GM18870 (cell line): ENCODE results near the gene AVPR1A.
A peak's percentile ranks its signal among the peaks of the same experiment; 100 is the strongest.
"Not testable (repeated sequence)": the region's sequence is repeated elsewhere in the genome, so short reads cannot be mapped to it uniquely, and the experiment has no call there.

Experiments used
- ATAC-seq: cut with Tn5 transposase; IDR thresholded peaks from one replicate; pipeline ENCODE4 v1.9.1; 2021; ENCODE audit warnings: moderate library complexity; ENCODE audit not compliant: unreplicated experiment

AVPR1A gene

DNA sequence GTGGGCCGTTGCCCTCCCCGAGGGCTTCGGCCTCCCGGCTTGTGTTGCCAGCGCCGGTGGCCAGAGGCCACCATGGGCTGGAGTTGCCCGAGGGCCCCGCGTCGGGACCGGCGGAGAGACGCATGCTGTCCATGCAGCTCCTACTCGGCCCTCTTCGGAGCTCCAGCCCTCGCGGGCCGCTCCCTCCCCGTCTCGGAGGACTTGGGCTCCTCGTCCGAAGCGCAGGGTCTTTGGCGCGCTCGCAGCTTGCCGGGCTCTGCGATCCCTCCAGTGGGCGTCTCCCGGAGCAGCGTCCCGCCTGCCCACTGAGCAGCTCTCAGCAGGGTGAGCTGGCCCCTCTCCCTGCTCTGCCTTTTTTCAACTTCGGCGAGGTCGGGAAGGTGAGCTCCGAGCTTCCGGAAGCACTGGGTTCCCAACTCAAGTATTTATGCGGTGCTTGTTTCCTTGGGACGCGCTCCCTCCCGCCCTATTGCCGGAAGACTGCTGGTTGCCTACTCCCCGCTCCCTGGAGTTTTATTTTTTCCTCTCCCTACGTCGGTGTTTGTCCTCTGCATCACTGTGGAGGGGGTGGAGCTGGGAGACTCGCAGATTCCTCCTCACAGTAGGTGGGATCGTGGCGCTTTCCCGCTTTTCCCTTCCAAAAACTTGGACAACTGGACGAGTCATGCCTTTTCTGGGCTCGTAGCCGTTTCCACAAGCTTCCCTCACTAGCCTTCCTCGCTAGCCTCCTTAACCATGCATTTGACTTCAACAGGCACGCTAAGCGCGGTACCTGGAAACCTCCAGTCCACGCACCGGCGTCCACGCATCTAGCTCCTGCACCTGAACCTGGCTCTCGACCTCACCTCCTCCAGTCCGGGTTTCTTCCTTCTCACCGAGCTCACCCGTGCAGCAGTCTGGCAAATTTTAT is at the start of gene AVPR1A:
AVPR1A (minus strand) TSS at position 489 of the 910 bp plus-strand sequence; CDS start at position 124, 365 bp downstream.
- no peak for ATAC-seq

DNA sequence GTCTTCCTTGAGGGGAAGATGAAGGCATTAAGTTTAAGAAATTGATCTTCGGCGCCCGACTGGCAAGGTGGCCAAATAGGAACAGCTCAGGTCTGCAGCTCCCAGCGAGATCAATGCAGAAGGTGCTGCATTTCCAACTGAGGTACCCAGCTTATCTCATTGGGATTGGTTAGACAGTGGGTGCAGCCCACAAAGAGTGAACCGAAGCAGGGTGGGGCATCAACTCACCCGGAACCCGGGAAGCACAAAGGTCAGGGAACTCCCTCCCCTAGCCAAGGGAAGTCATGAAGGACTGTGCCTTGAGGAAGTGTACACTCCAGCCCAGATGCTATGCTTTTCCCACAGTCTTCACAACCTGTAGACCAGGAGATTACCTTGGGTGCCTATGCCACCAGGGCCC is 45.2 kb upstream of the AVPR1A start:
- ATAC-seq = no peak

DNA sequence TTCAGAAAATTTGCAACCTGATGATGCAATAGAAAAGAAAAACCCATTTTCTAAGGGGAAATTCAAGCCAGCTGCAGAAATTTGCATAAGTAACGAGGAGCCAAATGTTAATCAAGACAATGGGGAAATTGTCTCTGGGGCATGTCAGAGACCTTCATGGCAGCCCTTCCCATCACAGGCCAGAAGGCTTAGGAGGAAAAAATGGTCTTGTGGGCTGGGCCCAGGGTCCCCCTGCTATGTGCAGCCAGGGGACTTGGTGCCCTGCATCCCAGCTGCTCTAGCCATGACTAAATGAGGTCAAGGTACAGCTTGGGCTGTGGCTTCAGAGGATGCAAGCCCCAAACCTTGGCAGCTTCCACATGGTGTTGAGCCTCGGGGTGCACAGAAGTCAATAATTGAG is 28.2 kb upstream of the AVPR1A start:
- no peak for ATAC-seq

DNA sequence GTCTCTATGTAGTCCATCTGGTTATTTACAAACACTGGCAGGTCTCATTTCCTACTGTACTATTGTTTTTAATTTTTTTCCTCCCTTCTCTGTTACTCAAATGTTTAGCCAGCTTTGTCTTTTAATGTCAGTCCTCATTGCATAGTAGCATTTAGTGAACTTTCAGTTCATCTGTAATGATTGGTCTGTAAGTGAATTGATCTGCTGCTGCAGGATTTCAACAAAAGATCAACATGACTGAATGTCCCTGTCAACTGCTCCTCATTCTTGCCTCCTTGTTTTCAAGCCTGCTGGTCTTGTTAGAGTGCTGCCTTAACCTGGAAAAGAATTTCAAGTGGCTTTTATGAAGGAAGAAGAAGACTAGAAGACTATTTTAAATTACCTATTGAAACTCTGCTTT is 19.3 kb upstream of the AVPR1A start:
- ATAC-seq = no peak

GRCh38 chr12:63167741-63168140 is 16.7 kb upstream of the AVPR1A start:
- ATAC-seq = not testable (repeated sequence)

- ATAC-seq = no peak
These were observed 13.9 kb upstream of the AVPR1A start for GRCh38 chr12:63164911-63165310.

DNA sequence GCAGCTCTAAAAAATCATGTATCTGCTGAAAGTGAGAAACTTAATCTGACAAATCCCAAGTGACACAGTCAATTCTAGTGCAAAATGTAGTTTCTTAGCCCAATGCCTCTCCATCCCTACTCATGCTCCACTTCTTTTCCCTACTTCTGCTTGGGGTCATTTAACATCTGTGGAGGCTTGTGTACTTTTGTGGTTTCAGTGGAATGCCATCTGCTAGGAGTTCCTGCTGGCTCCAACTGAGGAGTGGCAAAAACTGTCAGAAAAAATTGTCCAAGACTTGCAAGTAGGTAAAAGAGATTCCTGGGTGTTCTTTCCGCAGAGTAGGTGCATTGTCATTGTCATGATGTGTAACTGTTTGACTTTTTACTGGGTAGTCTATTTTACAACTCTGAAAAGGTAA is 12.5 kb upstream of the AVPR1A start:
- no peak for ATAC-seq

- ATAC-seq = no peak
These were observed 4.4 kb upstream of the AVPR1A start for GRCh38 chr12:63155375-63155774.

DNA sequence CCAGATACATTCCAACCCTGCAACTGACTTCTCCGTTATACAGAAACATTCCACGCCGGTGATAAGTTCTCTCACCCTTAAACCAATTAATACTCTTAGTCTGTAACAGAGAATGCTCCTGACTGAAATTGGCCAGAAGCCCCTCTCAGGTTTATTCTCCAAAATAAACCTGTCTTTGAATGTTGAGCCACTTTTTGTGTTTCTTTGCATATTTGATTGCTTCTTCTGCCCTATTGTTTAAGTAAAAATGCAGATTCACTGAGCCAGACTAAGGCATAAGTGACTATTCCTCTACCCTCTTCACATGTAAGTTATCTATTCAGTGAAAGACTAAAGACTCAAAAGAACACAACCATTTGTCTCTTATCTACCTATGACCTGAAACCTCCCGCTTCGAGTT is 3.6 kb upstream of the AVPR1A start:
- no peak for ATAC-seq

DNA sequence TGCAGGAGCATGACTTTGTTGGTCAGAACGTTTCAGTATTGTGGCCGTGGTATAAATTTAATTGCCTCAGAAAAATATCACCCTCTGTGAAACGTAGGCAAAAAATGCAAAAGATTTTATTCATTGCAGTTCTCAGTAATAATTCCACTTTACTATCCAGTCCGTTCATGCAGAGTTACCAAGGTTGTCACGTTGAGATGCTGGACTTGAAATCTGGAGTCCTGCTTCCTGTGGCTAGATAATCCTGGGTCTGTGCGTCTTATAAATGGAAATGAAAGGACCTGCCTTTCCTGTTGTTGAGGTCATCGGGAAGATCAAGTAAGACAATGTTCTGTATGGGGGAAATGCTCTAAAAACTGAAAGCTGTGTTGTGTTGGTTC is 1.3 kb upstream of the AVPR1A start:
- ATAC-seq = no peak

GRCh38 chr12:63151623-63152320 is 771 bp upstream of the AVPR1A start:
- peak; percentile 76 for ATAC-seq

DNA sequence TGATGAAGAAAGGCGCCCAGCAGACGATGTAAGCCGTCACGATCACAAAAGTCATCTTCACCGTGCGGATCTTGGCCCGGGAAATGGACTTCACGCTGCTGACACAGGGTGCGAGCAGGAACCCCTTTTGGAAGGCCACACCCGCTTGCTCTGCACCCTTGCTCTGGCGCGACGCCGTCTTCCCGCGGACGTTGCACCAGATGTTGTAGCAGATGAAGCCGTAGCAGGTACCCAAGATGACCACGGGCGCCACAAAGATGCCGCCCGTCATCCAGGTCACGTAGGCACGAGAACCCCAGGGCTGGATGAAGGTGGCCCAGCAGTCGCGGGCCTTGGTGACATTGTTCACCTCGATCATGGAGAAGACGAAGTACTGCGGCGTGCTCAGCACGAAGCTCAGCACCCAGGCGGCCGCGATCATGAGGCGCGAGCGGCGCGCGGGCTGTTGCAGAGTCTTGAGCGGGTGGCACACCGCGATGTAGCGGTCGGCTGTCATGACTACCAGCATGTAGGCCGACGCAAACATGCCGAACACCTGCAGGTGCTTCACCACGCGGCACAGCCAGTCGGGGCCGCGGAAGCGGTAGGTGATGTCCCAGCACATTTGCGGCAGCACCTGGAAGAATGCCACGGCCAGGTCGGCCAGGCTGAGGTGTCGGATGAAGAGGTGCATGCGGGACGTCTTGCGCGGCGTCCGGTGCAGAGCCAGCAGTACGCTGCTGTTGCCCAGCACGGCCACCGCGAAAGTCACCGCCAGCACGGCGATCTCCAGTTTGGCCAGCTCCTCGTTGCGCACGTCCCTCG is 890 bp downstream of the AVPR1A start:
- ATAC-seq = no peak

DNA sequence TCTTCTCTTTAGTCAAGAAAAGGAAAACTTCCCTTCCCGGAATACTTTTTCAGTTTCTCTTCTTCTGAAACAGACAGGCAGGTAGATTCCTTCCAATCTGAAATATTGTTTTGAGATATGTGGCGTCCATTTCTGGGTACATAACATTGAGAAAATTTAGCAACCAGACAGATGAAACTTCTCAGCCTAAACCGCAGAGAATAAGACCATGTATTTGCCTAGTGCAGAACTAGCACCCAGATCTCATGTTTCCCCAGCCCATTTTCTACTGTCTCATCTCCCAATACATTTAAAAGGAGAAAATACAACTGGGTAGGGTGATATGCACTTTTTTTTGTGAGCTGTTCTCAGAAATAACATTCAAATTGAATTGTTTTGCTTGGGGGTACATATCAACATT is 6.4 kb downstream of the AVPR1A start:
- ATAC-seq = no peak

DNA sequence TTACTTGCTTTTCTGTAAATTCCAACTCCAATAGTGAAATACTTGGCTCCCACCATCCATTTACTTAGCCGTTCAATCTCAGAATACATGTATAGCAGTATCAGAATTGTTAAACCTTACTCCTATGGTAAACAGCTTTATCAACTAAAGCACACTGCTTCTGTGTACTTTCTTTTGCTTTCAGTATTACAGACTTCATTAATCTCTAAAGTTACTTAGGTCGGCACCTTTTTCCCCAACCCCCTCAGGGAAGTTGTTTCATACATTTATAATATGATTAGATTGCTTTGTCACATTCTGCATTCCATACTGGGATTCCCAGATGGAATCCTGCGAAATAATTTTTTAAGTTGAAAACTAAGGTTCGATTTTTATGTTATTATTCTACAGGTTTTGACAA is 12.5 kb downstream of the AVPR1A start:
- ATAC-seq = no peak

DNA sequence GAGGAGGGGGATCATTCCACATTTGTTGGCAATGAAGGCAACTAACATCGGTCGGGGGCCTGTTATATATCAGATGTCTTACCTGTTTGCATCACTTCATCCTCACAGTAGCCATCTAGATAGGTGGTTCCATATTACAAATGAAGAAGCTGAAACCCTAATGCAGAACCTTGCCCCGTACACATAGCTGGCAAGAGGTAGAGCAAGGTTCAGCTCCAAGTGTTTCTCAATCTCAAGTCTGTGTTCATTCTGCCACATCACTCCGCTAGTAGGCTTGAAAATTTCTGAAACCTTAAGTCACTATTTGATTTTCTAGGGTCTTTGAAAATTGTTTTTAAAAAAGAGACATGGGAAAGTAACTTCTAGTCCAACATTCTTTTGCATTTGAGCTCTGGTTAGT is 17.0 kb downstream of the AVPR1A start:
- no peak for ATAC-seq

DNA sequence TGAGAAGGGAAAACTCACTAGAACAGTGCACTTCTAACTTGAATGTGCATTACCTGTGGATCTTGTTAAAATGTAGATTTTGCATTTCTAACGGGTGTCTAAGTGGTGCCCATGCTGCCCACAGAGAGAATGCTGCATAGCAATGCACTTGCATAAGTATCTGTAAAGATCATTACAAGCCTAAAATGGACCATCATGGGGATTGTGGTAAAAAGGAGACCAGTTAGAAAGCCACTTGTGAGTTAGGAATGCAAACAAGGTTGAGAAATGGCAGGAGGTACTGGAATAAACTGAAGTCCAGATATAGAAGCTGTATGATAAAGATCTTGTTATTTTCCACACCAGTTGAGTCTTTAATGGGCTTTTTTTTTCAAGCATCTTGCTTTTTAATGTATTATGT is 18.8 kb downstream of the AVPR1A start:
- ATAC-seq = no peak

- no peak for ATAC-seq
These were observed 21.1 kb downstream of the AVPR1A start for GRCh38 chr12:63129927-63130326.

DNA sequence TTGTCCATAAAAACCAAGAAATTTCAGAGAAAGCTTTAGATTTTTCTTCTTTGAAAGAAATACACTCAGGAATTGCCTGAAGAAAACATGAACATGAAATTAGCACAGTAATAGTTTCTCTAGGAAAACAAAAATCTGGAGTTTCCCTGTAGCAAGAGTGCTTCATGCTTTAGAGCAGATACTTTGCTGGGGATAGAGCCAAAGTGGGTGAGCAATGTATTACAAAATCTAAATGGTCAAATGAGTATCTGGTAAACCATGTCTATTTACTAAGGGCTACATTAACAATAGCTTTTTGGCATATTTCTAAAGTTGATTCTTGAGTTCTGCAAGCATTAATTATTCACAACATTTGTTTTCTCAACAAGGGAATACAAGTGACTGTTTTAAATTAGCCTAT is 26.2 kb downstream of the AVPR1A start:
- no peak for ATAC-seq

DNA sequence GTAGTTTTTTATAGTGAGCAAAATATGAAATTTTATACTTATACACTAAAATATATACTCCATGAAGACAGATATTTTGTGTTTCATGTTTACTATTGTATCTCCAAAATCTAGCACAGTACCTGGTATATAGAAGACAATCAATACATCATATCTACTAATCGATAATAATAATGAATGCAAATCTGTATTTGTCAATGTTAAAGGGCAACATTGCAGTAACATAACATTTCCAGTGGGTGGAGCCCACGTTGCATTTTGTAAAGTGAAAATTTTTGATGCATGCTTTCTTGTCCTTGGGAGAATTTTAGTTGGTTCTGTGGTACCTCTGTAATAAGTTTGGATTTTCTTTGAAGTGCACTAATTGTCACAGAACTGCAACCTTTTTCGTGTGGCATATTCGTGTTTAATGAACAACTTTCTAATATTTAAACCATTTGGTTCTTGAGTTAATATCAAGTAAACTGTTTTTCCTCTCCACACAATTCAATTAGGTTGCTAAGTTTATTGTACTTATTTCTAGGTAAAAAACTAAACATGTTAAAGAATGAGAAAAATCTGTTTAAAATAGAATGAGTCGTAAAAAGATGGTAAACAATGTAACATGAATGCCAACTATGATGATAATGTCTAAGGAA is 47.4 kb downstream of the AVPR1A start:
- ATAC-seq = no peak

DNA sequence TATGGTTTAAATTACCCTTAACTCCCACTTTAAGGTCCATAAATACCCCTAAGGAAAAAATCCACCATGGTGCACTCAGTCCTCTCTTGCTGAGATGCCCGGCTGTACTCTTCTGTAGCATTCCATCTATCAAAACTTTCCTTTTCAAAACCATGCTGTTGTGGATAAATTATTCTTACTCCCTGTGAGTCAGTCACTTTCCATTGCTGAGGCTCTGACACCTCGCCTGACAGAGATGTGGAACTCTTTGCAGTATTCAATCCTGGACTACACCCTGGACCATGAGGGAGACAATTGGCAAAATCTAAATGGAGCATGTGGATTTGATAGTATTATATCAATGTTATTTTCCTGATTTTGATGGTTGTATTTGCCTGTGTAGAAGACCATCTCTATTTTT is 49.1 kb downstream of the AVPR1A start:
- ATAC-seq = no peak

DNA sequence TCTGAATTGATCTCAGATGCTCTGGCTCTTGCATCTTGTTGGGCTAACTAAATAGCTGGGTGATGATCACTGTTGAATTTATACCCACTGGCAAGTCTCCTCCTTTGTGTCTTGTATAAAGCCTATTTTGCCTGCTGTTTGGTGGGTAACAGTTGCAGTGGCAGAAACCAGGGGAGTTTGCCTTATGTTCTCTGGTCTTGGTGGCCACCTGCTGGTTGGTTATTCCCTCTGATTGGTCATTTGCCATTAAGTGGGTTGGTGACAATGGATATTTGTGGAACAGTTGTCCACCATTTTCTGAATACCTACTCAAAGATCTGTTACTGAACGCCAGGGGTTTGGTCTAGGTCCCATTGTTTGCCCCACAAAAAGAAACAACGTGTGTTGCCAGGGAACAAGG is 52.1 kb downstream of the AVPR1A start:
- no peak for ATAC-seq
